ENCODE measurements around the gene SSBP4. TPM values are rescaled to one million over a fixed set of nuclear protein-coding genes. Genes with fewer than 3 reads are reported as not detected.

The SSBP4 gene
- polyA plus RNA-seq, 2 of the 4 experiments (the other 2 are of a cell fraction): 6.9 to 43.2 TPM

- DNase-seq (ENCODE audit: low read depth in 1 of 2, low spot score in 1 of 2) (peak; percentile 74 to 94), FAIRE-seq (no peak)
- CTCF ChIA-PET: interaction anchor here (2.1 kb wide), 1 partner anchor 14 kb away, joined by 7 read pairs; no protein-coding TSS in a partner anchor
- TF ChIP-seq FOSL2 (IDR thresholded peaks at IDR 0.05) (0 out of 2 replicates have a peak, but pooled peaks have one; percentile 37), FOSL2 (CRISPR knock-in tag; IDR thresholded peaks at IDR 0.05) (peak; percentile 81), E2F6 (IDR thresholded peaks at IDR 0.05; ENCODE audit: borderline replicate concordance, low read depth) (peak; percentile 81), SREBF2 (IDR thresholded peaks at IDR 0.05) (no peak), POLR2AphosphoS2 (conservative IDR thresholded peaks at IDR 0.05; ENCODE audit: low read length) (no peak), KDM5A (IDR thresholded peaks at IDR 0.05) (no peak), MAX (IDR thresholded peaks at IDR 0.05) (peak; percentile 97), ZC3H11A (IDR thresholded peaks at IDR 0.05) (no peak), ZNF302 (CRISPR knock-in tag; IDR thresholded peaks at IDR 0.05) (peak; percentile 97), CBX8 (IDR thresholded peaks at IDR 0.05) (no peak), NFE2L2 (conservative IDR thresholded peaks at IDR 0.05; ENCODE audit: low read length) (no peak), PBX3 (IDR thresholded peaks at IDR 0.05) (no peak), GATA3 (IDR thresholded peaks at IDR 0.05; ENCODE audit: borderline replicate concordance) (peak; percentile 73), CHD2 (IDR thresholded peaks at IDR 0.05; ENCODE audit: low read length, partially characterized antibody) (no peak), CHD4 (IDR thresholded peaks at IDR 0.05; ENCODE audit: borderline replicate concordance) (no peak), ATOH8 (CRISPR knock-in tag; IDR thresholded peaks at IDR 0.05; ENCODE audit: low read depth) (peak; percentile 96), CBX2 (IDR thresholded peaks at IDR 0.05; ENCODE audit: borderline replicate concordance, low read depth) (no peak), ELK1 (IDR thresholded peaks at IDR 0.05; ENCODE audit: low read depth, low read length) (no peak), PHF8 (IDR thresholded peaks at IDR 0.05; ENCODE audit: borderline replicate concordance, low read depth) (no peak), TFCP2L1 (CRISPR knock-in tag; IDR thresholded peaks at IDR 0.05) (peak; percentile 90), FOSB (CRISPR knock-in tag; IDR thresholded peaks at IDR 0.05) (peak; percentile 95), JUNB (IDR thresholded peaks at IDR 0.05) (peak; percentile 66; the same call in 1 of the 2 replicates), HDAC2 (IDR thresholded peaks at IDR 0.05) (no peak), KDM1A (IDR thresholded peaks at IDR 0.05; ENCODE audit: low read depth) (no peak), RFX5 (IDR thresholded peaks at IDR 0.05) (no peak), BCL3 (IDR thresholded peaks at IDR 0.05) (no peak), JUN (IDR thresholded peaks at IDR 0.05) (peak in 1 of 2 experiments; percentile 96; a peak in 2 of 5 replicates), SMC3 (IDR thresholded peaks at IDR 0.05) (no peak; the same call in 2 of the 3 replicates), RCOR1 (IDR thresholded peaks at IDR 0.05; ENCODE audit: low read depth, low read length) (no peak), HOXB13 (CRISPR knock-in tag; IDR thresholded peaks at IDR 0.05; ENCODE audit: low read depth) (peak; percentile 99), ESRRA (IDR thresholded peaks at IDR 0.05; ENCODE audit: borderline replicate concordance, low read length) (no peak), MYC (IDR thresholded peaks at IDR 0.05; ENCODE audit: borderline replicate concordance, low read length) (peak; percentile 48; the same call in 1 of the 2 replicates), USF2 (IDR thresholded peaks at IDR 0.05) (peak; percentile 95), FOXS1 (CRISPR knock-in tag; IDR thresholded peaks at IDR 0.05) (peak; percentile 90; the same call in 1 of the 2 replicates), MAFK (IDR thresholded peaks at IDR 0.05; ENCODE audit: partially characterized antibody) (peak; percentile 2), HOXA7 (CRISPR knock-in tag; IDR thresholded peaks at IDR 0.05) (peak; percentile 95)
Observed at GRCh38 chr19:18373892-18374629, 45.1 kb upstream of the SSBP4 start.

More at GRCh38 chr19:18373892-18374629, 45.1 kb upstream of the SSBP4 start:
- Histone ChIP-seq H3K9me3 (no peaks in the 10 kb centered on the region), H3K4me2 (peak overlapping the region; percentile 65), H3K4me3 (0 out of 3 replicates have a peak overlapping the region, but pooled peaks have one; percentile 12), H3K4me1 (peaks cover 62% of the 10 kb centered on the region), H3K27ac (peak overlapping the region; percentile 99 to 100)
- ATAC-seq: peak; percentile 87 to 92
- 17% methylated on average over 9 of the region's 17 CpGs for WGBS (ENCODE audit: missing lambda C conversion rate)
- POLR2A ChIA-PET: interaction anchor here (0.7 to 1.8 kb wide), 5 partner anchors 9 to 92 kb away, joined by 3 to 16 read pairs (median 4); partner anchors contain the start of genes GDF15 and JUND
